SK-N-SH (cell line): ENCODE results near the gene ELOA. TPM values are rescaled to one million over a fixed set of nuclear protein-coding genes. Genes with fewer than 3 reads are reported as not detected.
A peak's percentile ranks its signal among the peaks of the same experiment; 100 is the strongest.

Experiments used
- CTCF ChIA-PET: fragments of 300-600, 350-600 bp; formaldehyde crosslinking; extraction: SDS; loops from one replicate; lab custom pipeline; 2021; lab: Yijun Ruan, JAX
- POLR2A ChIA-PET: fragments of 350-600 bp; sonication (Branson Sonifier 250); formaldehyde crosslinking; extraction: SDS; loops from one replicate; lab custom pipeline; 2020; ENCODE audit warnings: antibody characterized with exemption, inconsistent platforms; lab: Yijun Ruan, JAX
- DNase-seq: peaks from one replicate; pipeline ENCODE4 v3.0.0; 2012
- H2AFZ ChIP-seq: fragments of 200-600 bp; sonication (generic); 2 replicates; pipeline ENCODE4 v1.8.1; 2016; ENCODE audit warnings: antibody characterized with exemption, mild to moderate bottlenecking, low read depth
- H3F3A ChIP-seq: fragments of 200-600 bp; sonication (generic); replicated peaks from 2 replicates; pipeline ENCODE3; 2016; ENCODE audit warnings: antibody characterized with exemption, mild to moderate bottlenecking; ENCODE audit not compliant: insufficient read depth
- H3K27ac ChIP-seq, 2 experiments: fragments of 200-500 bp in 1 of 2; fragments of 200-600 bp in 1 of 2; sonication (Bioruptor generic) in 1 of 2; sonication (generic), shearing (Covaris generic) in 1 of 2; 2 replicates each; pipeline versions ENCODE4 v1.5.1 to v1.6.1; 2014 to 2016; ENCODE audit warnings: low read depth in 2 of 2, inconsistent platforms in 1 of 2, low read length in 1 of 2, mild to moderate bottlenecking in 1 of 2, mixed read lengths in 1 of 2
- H3K27me3 ChIP-seq: fragments of 200-600 bp; sonication (generic), shearing (Covaris generic); 2 replicates; pipeline ENCODE4 v1.6.1; 2016; ENCODE audit warnings: mixed run types; ENCODE audit not compliant: insufficient read depth
- H3K36me3 ChIP-seq, 2 experiments: fragments of 200-500 bp in 1 of 2; fragments of 200-600 bp in 1 of 2; sonication (Bioruptor generic) in 1 of 2; sonication (generic) in 1 of 2; replicated peaks in 1 of 2; 2 replicates each; pipeline versions ENCODE3 to v1.5.1; 2014 to 2016; ENCODE audit warnings: low read length in 1 of 2, mild to moderate bottlenecking in 1 of 2; ENCODE audit not compliant: insufficient read depth in 2 of 2, control insufficient read depth in 1 of 2
- H3K4me1 ChIP-seq, 2 experiments: fragments of 200-500 bp in 1 of 2; fragments of 200-600 bp in 1 of 2; sonication (Bioruptor generic) in 1 of 2; sonication (generic), shearing (Covaris generic) in 1 of 2; 2 replicates each; pipeline versions ENCODE4 v1.5.1 to v1.6.1; 2014 to 2016; ENCODE audit warnings: low read depth in 1 of 2, low read length in 1 of 2, mixed run types in 1 of 2; ENCODE audit not compliant: insufficient read depth in 2 of 2, control insufficient read depth in 1 of 2
- H3K4me2 ChIP-seq: fragments of 200-600 bp; sonication (generic), shearing (Covaris generic); 2 replicates; pipeline ENCODE4 v1.6.1; 2017; ENCODE audit warnings: mixed run types
- H3K4me3 ChIP-seq, 2 experiments: fragments of 200-500 bp in 1 of 2; fragments of 200-600 bp in 1 of 2; sonication (Bioruptor generic) in 1 of 2; sonication (generic), shearing (Covaris generic) in 1 of 2; 2 replicates each; pipeline versions ENCODE4 v1.5.1 to v1.8.1; 2014 to 2016; ENCODE audit warnings: low read depth in 2 of 2, inconsistent platforms in 1 of 2, low read length in 1 of 2, mild to moderate bottlenecking in 1 of 2, mixed read lengths in 1 of 2, moderate library complexity in 1 of 2
- H3K79me2 ChIP-seq: fragments of 200-600 bp; sonication (generic); 2 replicates; pipeline ENCODE4 v1.8.1; 2017; ENCODE audit warnings: mild to moderate bottlenecking; ENCODE audit not compliant: insufficient read depth
- H3K9ac ChIP-seq: fragments of 200-600 bp; sonication (generic); 2 replicates; pipeline ENCODE4 v1.6.1; 2017; ENCODE audit warnings: mixed run types
- H3K9me2 ChIP-seq: fragments of 200-600 bp; sonication (generic); 2 replicates; pipeline ENCODE4 v1.6.1; 2017; ENCODE audit warnings: mixed run types
- H3K9me3 ChIP-seq: fragments of 200-600 bp; sonication (generic); 2 replicates; pipeline ENCODE4 v1.6.1; 2017; ENCODE audit warnings: mixed run types, mild to moderate bottlenecking, moderate library complexity
- H4K20me1 ChIP-seq: fragments of 200-600 bp; sonication (generic); 2 replicates; pipeline ENCODE4 v1.6.1; 2017; ENCODE audit warnings: mild to moderate bottlenecking, mixed run types; ENCODE audit not compliant: insufficient read depth
- CHD2 ChIP-seq: fragments of 150-350 bp; IDR thresholded peaks from 2 replicates; pipeline ENCODE4 v1.6.1; 2018; ENCODE audit warnings: low read length; ENCODE audit not compliant: partially characterized antibody
- FOSL2 ChIP-seq: IDR thresholded peaks from 2 replicates; pipeline ENCODE4 v1.4.0; 2012; ENCODE audit warnings: low read depth, mild to moderate bottlenecking, moderate library complexity, borderline replicate concordance
- FOXM1 ChIP-seq: IDR thresholded peaks from 2 replicates; pipeline ENCODE4 v1.4.0; 2012; ENCODE audit warnings: low read depth, mild to moderate bottlenecking
- GATA2 ChIP-seq: sonication (generic); formaldehyde crosslinking; IDR thresholded peaks from 2 replicates; pipeline ENCODE4 v1.5.0; 2020; ENCODE audit warnings: mild to moderate bottlenecking, missing genetic modification reagents
- JUND ChIP-seq: IDR thresholded peaks from 2 replicates; pipeline ENCODE4 v1.4.0; 2012
- NFIC ChIP-seq: IDR thresholded peaks from 2 replicates; pipeline ENCODE4 v1.4.0; 2012; ENCODE audit warnings: borderline replicate concordance
- POLR2AphosphoS5 ChIP-seq: IDR thresholded peaks from 2 replicates; pipeline ENCODE4 v1.6.1; 2012; ENCODE audit warnings: low read depth, low read length
- RFX5 ChIP-seq: IDR thresholded peaks from 2 replicates; pipeline ENCODE4 v1.6.1; 2012; ENCODE audit warnings: mild to moderate bottlenecking, improper control_type of control experiment, low read length
- SMC3 ChIP-seq: IDR thresholded peaks from 2 replicates; pipeline ENCODE4 v1.6.1; 2012; ENCODE audit warnings: low read depth, low read length, improper control_type of control experiment
- TCF12 ChIP-seq: IDR thresholded peaks from 2 replicates; pipeline ENCODE4 v1.4.0; 2012
- TEAD4 ChIP-seq: IDR thresholded peaks from 2 replicates; pipeline ENCODE4 v1.4.0; 2012; ENCODE audit warnings: mild to moderate bottlenecking, borderline replicate concordance; ENCODE audit not compliant: insufficient read depth
- YY1 ChIP-seq: IDR thresholded peaks from 2 replicates; pipeline ENCODE4 v1.4.0; 2012; ENCODE audit warnings: low read depth, mild to moderate bottlenecking
- WGBS: methylation state at CpG from one replicate; pipeline ENCODE4 v1.1.6; 2017; ENCODE audit warnings: low lambda C conversion rate; 5-methylcytosine and 5-hydroxymethylcytosine counted together
- polyA plus RNA-seq, 3 experiments: library from polyadenylated mRNA; depleted of rRNA; stranded (reverse); fragments of >200 nt; gene quantifications; 2 replicates each; pipeline ENCODE4 v1.2.3, GENCODE V29; 2012
- TF ChIP-seq, protein P1 (sequence below): IDR thresholded peaks from 2 replicates; pipeline ENCODE4 v1.6.1; 2012; ENCODE audit warnings: mild to moderate bottlenecking, low read depth, low read length, moderate library complexity
- TF ChIP-seq, protein P2 (sequence below): IDR thresholded peaks from 2 replicates; pipeline ENCODE4 v1.4.0; 2012; ENCODE audit warnings: low read depth, borderline replicate concordance
- TF ChIP-seq, protein P3 (sequence below): fragments of 200-600 bp; sonication (generic); IDR thresholded peaks from 2 replicates; pipeline ENCODE4 v1.6.1; 2017; ENCODE audit warnings: antibody characterized with exemption, mild to moderate bottlenecking, moderate library complexity
- TF ChIP-seq, protein P4 (sequence below): IDR thresholded peaks from 2 replicates; pipeline ENCODE4 v1.4.0; 2012; ENCODE audit warnings: low read depth, borderline replicate concordance
- TF ChIP-seq, protein P5 (sequence below): fragments of 150-350 bp; IDR thresholded peaks from 2 replicates; pipeline ENCODE4 v1.6.1; 2016; ENCODE audit warnings: mild to moderate bottlenecking, low read depth, low read length

Gene ELOA
- polyA plus RNA-seq, 1 of the 3 experiments (the other 2 are of a cell fraction) = 14.5 TPM

DNA sequence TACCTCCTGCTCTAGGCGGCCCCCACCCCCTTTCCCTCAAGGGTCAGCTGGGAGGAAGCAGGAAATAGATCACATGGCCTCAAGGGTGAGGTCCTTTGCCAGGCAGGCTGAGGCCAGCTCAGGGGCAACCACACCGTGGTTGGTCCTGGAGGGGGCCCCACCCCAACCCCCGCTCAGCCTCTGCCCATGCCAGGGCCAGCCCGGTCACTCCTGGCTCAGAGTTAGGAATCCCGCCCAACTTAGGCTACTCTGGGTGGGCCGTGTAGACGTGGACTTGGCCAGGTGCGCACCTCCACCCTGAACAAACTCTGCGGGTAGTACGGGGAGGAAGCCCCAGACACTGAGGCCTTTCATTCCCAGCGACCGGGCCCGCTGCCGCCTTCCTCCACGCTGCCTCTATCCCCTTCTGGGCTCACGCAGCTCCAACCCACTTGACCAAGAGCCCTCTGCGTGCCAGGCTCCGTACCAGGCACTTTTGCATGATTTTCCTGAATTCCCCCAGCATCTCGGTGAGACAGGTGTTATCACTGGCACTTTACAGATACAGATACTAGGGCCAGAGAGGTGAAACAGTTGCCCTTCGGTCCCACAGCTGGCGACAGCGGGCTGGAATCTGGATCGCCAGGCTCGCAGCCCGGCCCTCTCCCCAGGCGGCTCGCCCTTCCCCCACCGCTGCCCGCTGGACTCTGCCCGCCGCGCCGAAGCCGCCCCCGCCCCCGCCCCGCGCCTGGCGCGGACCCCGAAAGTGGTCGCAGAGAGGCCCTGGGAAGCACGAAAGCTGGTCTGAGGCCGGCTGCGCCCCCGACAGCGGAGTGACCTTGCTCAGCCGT is 56.5 kb downstream of the ELOA start (continued):
- TF ChIP-seq FOXM1 = no peak
- TF ChIP-seq, protein P1, sequence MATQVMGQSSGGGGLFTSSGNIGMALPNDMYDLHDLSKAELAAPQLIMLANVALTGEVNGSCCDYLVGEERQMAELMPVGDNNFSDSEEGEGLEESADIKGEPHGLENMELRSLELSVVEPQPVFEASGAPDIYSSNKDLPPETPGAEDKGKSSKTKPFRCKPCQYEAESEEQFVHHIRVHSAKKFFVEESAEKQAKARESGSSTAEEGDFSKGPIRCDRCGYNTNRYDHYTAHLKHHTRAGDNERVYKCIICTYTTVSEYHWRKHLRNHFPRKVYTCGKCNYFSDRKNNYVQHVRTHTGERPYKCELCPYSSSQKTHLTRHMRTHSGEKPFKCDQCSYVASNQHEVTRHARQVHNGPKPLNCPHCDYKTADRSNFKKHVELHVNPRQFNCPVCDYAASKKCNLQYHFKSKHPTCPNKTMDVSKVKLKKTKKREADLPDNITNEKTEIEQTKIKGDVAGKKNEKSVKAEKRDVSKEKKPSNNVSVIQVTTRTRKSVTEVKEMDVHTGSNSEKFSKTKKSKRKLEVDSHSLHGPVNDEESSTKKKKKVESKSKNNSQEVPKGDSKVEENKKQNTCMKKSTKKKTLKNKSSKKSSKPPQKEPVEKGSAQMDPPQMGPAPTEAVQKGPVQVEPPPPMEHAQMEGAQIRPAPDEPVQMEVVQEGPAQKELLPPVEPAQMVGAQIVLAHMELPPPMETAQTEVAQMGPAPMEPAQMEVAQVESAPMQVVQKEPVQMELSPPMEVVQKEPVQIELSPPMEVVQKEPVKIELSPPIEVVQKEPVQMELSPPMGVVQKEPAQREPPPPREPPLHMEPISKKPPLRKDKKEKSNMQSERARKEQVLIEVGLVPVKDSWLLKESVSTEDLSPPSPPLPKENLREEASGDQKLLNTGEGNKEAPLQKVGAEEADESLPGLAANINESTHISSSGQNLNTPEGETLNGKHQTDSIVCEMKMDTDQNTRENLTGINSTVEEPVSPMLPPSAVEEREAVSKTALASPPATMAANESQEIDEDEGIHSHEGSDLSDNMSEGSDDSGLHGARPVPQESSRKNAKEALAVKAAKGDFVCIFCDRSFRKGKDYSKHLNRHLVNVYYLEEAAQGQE = no peak
- TF ChIP-seq, protein P2, sequence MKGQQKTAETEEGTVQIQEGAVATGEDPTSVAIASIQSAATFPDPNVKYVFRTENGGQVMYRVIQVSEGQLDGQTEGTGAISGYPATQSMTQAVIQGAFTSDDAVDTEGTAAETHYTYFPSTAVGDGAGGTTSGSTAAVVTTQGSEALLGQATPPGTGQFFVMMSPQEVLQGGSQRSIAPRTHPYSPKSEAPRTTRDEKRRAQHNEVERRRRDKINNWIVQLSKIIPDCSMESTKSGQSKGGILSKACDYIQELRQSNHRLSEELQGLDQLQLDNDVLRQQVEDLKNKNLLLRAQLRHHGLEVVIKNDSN = peak; percentile 78; the same call in 1 of the 2 replicates
- TF ChIP-seq SMC3 = no peak
- no peak for TF ChIP-seq FOSL2

DNA sequence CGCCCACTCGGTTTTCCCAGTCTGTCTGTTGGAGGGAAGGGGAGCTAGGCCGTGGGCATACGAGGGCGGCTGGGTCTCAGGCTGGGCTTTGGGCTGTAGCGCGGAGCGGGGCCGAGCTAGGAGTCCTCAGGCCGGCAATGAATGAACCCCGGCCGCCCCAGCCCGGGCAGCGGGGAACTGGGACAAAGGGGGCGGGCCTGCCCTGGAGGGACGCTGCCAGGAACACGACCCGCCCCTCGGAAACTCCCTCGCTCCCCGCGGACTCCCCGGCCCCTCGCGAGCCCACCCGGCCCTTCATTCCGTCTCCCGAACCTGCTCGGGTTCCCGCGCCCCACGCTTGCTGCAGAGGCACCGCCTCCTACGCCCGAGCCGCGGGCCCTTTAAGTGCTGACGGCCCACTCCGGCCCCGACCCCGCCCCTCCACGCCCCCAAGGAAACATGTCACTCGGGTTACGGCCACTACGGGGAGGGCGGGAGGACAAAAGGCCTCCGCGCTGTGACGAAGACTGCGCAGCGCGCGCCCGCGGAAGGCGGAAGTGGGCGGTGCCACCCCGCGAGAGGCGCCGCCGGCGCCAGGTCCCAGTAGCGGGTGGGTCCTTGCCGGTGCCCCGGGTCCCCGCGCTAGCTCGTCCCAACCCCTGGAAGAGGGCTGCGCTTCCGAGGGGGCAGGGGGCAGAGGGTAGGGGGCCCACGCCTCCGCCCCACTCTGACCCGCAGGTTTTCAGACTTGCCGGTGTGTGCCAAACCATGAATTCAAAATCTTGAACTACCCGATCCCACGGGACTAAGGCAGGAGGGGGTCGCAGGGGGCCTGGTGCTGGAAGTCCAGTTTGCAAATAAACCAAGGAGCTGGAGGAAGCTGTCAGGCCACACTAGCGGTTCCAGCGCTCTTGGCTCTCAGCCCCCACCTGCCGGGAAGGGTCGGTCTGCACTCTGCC is 57.4 kb downstream of the ELOA start, which contains the start of gene GALE:
Gene GALE (minus strand): TSS at position 355 of the 938 bp plus-strand sequence. CDS start 1,747 bp downstream, outside the sequence.
- peak within 1 kb of the TSS; percentile 98 for H2AFZ ChIP-seq
- H3K9me3 ChIP-seq = no peaks in the 10 kb centered on the region
- TF ChIP-seq, protein P3, sequence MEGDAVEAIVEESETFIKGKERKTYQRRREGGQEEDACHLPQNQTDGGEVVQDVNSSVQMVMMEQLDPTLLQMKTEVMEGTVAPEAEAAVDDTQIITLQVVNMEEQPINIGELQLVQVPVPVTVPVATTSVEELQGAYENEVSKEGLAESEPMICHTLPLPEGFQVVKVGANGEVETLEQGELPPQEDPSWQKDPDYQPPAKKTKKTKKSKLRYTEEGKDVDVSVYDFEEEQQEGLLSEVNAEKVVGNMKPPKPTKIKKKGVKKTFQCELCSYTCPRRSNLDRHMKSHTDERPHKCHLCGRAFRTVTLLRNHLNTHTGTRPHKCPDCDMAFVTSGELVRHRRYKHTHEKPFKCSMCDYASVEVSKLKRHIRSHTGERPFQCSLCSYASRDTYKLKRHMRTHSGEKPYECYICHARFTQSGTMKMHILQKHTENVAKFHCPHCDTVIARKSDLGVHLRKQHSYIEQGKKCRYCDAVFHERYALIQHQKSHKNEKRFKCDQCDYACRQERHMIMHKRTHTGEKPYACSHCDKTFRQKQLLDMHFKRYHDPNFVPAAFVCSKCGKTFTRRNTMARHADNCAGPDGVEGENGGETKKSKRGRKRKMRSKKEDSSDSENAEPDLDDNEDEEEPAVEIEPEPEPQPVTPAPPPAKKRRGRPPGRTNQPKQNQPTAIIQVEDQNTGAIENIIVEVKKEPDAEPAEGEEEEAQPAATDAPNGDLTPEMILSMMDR = no peak
- no peak for TF ChIP-seq FOXM1
- no peak for TF ChIP-seq TEAD4
- 0 out of 2 replicates have a peak, but pooled peaks have one; percentile 29 for TF ChIP-seq NFIC
- TF ChIP-seq GATA2 (CRISPR knock-in tag) = no peak
- peak; percentile 19; the same call in 1 of the 2 replicates for TF ChIP-seq TCF12
- TF ChIP-seq, protein P4, sequence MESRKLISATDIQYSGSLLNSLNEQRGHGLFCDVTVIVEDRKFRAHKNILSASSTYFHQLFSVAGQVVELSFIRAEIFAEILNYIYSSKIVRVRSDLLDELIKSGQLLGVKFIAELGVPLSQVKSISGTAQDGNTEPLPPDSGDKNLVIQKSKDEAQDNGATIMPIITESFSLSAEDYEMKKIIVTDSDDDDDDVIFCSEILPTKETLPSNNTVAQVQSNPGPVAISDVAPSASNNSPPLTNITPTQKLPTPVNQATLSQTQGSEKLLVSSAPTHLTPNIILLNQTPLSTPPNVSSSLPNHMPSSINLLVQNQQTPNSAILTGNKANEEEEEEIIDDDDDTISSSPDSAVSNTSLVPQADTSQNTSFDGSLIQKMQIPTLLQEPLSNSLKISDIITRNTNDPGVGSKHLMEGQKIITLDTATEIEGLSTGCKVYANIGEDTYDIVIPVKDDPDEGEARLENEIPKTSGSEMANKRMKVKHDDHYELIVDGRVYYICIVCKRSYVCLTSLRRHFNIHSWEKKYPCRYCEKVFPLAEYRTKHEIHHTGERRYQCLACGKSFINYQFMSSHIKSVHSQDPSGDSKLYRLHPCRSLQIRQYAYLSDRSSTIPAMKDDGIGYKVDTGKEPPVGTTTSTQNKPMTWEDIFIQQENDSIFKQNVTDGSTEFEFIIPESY = peak; percentile 70; the same call in 1 of the 2 replicates
- TF ChIP-seq POLR2AphosphoS5 = peak; percentile 75; the same call in 1 of the 2 replicates
- no peak for TF ChIP-seq YY1
- 0 out of 2 replicates have a peak, but pooled peaks have one; percentile 7 for TF ChIP-seq JUND
- no peak for TF ChIP-seq RFX5
- TF ChIP-seq CHD2 = peak; percentile 81
- TF ChIP-seq, protein P5, sequence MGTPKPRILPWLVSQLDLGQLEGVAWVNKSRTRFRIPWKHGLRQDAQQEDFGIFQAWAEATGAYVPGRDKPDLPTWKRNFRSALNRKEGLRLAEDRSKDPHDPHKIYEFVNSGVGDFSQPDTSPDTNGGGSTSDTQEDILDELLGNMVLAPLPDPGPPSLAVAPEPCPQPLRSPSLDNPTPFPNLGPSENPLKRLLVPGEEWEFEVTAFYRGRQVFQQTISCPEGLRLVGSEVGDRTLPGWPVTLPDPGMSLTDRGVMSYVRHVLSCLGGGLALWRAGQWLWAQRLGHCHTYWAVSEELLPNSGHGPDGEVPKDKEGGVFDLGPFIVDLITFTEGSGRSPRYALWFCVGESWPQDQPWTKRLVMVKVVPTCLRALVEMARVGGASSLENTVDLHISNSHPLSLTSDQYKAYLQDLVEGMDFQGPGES = no peak

More for the DNA sequence above, 57.4 kb downstream of the ELOA start, which contains the start of gene GALE:
- under 1% methylated on average over 18 of the region's 82 CpGs for WGBS
- Histone ChIP-seq H3K79me2 (no peaks in the 10 kb centered on the region; the same call in 1 of the 2 replicates), H3K4me2 (peak within 1 kb of the TSS; percentile 100), H3K27me3 (no peaks in the 10 kb centered on the region), H3K27ac (peak within 1 kb of the TSS; percentile 73 to 89), H3F3A (peaks cover 15% of the 10 kb centered on the region), H3K9ac (peak within 1 kb of the TSS; percentile 72), H4K20me1 (no peaks in the 10 kb centered on the region), H3K4me3 (peak within 1 kb of the TSS; percentile 71 to 89), H3K4me1 (peaks cover 5 to 30% of the 10 kb centered on the region in 2 experiments; a peak in 1 of 4 replicates), H3K9me2 (no peaks in the 10 kb centered on the region), H3K36me3 (peaks cover 5 to 23% of the 10 kb centered on the region in 2 experiments)
- POLR2A ChIA-PET = interaction anchor here (1.2 to 4.1 kb wide), 6 partner anchors 9 to 158 kb away, joined by 3 to 24 read pairs (median 6); partner anchors contain the start of genes HMGCL, LYPLA2, PITHD1 and PNRC2
- CTCF ChIA-PET = interaction anchor here (0.6 to 5.7 kb wide), 11 partner anchors 10 to 228 kb away, joined by 3 to 47 read pairs (median 4); partner anchors contain the start of genes FUCA1, LYPLA2 and RPL11
- peak; percentile 99 for DNase-seq
